Activated naive CD8-positive, alpha-beta T cell (primary cell): Measurements from ENCODE around the gene MYLK4.

Source experiments
- H3K27ac Mint-ChIP-seq: one replicate; pipeline ENCODE4 v1.8.0; 2021; ENCODE audit warnings: mixed read lengths
- H3K27me3 Mint-ChIP-seq: one replicate; pipeline ENCODE4 v1.8.0; 2021; ENCODE audit warnings: mixed read lengths
- H3K36me3 Mint-ChIP-seq: one replicate; pipeline ENCODE4 v1.8.0; 2021; ENCODE audit warnings: mixed read lengths
- H3K4me1 Mint-ChIP-seq: one replicate; pipeline ENCODE4 v1.8.0; 2021; ENCODE audit warnings: low read depth, mixed read lengths
- H3K4me3 Mint-ChIP-seq: one replicate; pipeline ENCODE4 v1.8.0; 2021; ENCODE audit warnings: mild to moderate bottlenecking, mixed read lengths
- H3K9me3 Mint-ChIP-seq: one replicate; pipeline ENCODE4 v1.8.0; 2021; ENCODE audit warnings: low read depth, mixed read lengths

Gene MYLK4

DNA sequence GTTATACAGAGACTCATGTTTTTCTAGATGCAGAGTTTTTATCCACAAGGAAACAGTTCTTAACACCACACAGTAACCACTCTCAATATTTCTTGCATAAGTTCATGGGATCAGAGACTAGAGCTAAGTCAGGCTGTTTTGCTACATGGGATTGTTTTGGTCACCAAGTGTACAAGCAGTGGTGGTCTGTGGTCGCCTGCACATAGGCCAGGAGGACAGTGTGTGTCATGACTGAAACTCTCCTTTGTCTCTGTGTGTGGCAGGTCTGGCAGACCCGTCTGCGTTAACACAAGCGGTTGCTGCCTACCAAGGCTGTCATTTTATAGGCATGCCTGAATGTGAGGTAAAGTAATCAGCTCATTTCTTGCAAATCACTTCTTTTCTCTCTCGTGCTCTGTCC, 33.3 kb upstream of the MYLK4 start:
- Mint-ChIP-seq H3K27me3 (no peaks in the 10 kb centered on the region), H3K36me3 (peaks cover 19% of the 10 kb centered on the region), H3K9me3 (no peaks in the 10 kb centered on the region), H3K4me1 (peaks cover 17% of the 10 kb centered on the region), H3K27ac (no peak overlapping the region), H3K4me3 (no peak overlapping the region)

DNA sequence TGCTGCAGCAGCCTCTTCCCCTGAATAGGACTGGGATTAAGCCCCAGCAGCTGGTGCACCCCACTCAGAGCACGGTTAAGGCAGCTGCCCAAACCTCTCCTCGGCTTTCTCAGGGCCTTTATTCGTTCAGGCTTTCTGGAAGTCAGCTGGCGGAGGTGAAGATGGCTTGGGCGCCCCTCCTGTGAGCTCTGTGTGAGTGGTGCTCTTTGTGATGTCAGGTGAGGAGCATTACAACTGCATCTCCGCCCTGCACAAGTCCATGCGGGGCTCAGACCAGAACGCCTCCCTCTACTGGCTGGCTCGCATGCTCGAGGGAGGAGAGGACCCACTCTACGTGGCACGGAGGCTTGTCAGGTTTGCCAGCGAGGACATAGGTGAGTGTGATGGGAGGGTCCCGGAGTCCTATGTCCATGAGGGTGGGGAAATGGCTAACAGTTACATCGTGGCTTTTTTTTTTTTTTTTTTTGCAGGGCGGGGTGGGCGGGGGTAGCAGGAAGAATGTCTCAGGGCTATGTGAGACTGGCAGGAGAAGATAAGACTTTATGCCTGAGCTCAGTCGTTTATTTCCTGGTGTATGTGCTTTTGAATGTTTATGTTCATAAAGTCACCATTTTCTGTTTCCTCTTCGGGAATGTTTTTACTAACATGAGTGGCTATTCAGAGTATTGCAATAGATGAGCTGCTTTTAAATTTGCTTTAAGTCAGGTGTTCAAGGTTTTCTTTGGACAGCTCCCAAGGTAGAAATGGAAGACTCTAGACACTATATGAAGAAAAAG, 32.7 kb upstream of the MYLK4 start:
- no peak overlapping the region for H3K4me3 Mint-ChIP-seq
- H3K9me3 Mint-ChIP-seq: no peaks in the 10 kb centered on the region
- peaks cover 17% of the 10 kb centered on the region for H3K4me1 Mint-ChIP-seq
- no peak overlapping the region for H3K27ac Mint-ChIP-seq
- H3K36me3 Mint-ChIP-seq: peaks cover 19% of the 10 kb centered on the region
- H3K27me3 Mint-ChIP-seq: no peaks in the 10 kb centered on the region

- Mint-ChIP-seq H3K4me1 (peaks cover 15% of the 10 kb centered on the region), H3K27ac (no peak overlapping the region), H3K9me3 (no peaks in the 10 kb centered on the region), H3K27me3 (no peaks in the 10 kb centered on the region), H3K36me3 (peaks cover 17% of the 10 kb centered on the region), H3K4me3 (no peak overlapping the region)
These were observed 32.1 kb upstream of the MYLK4 start for GRCh38 chr6:2782825-2783187.

GRCh38 chr6:2782356-2782708, 31.6 kb upstream of the MYLK4 start:
- no peak overlapping the region for H3K27ac Mint-ChIP-seq
- peaks cover 18% of the 10 kb centered on the region for H3K4me1 Mint-ChIP-seq
- H3K4me3 Mint-ChIP-seq: no peak overlapping the region
- H3K36me3 Mint-ChIP-seq: peaks cover 14% of the 10 kb centered on the region
- H3K27me3 Mint-ChIP-seq: no peaks in the 10 kb centered on the region
- H3K9me3 Mint-ChIP-seq: no peaks in the 10 kb centered on the region

DNA sequence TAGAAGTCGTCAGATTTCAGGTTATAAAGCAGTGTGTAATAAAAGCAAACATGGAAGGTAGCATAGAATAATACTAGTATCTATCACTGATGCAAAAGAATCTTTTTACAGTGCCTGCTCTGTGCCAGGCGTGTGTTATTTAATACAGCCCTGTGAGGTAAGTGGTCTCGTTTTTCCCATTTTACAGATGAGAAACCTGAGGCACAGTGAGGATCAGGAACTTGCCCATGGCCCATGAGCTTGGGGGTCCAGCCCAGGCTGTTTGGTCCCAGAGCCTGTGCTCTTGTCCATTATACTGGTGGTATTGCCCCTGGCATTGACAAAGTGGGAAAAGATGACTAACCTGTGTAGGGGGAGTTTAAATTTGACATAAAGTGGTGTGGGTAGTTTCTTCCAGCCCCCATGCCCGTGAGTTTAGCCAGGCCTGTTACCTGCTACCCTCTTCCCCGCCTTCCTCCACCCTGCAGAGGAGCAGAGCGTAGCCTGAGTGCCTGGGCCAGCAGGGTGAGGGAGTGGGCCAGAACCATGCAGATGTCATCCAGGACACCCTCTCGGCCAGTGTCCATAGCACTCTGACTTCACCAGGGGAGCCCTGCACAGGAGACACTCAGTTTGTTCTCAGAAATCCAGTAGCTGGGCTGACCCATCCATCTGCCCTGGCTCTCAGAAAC, 31.1 kb upstream of the MYLK4 start:
- Mint-ChIP-seq H3K4me3 (no peak overlapping the region), H3K27ac (no peak overlapping the region), H3K9me3 (no peaks in the 10 kb centered on the region), H3K36me3 (peaks cover 11% of the 10 kb centered on the region), H3K4me1 (peaks cover 18% of the 10 kb centered on the region), H3K27me3 (no peaks in the 10 kb centered on the region)

- Mint-ChIP-seq H3K27me3 (no peaks in the 10 kb centered on the region), H3K9me3 (no peaks in the 10 kb centered on the region), H3K27ac (no peak overlapping the region), H3K4me3 (no peak overlapping the region), H3K4me1 (peaks cover 28% of the 10 kb centered on the region), H3K36me3 (peaks cover 6% of the 10 kb centered on the region)
These were observed 29.5 kb upstream of the MYLK4 start for GRCh38 chr6:2780102-2780737.

DNA sequence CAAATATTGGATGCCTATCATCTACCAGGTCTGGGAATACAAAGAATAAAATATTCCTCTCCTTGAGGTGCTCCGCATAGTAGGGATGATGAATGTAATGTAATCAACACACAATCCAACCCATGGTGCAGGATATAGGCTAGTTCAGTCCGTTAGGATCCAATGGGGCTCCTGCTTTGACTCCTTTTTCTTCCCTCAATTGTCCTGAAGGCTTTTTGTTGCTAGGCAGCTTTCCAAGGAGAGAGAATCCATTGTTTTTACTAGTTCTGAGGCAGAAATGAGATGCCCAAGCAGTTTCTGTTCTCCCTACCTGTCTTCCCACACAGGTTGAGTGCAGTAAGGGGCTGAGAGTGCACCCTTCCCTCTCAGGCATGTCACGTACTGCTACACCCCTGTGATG, 26.5 kb upstream of the MYLK4 start:
- Mint-ChIP-seq H3K4me1 (peaks cover 43% of the 10 kb centered on the region), H3K9me3 (no peaks in the 10 kb centered on the region), H3K36me3 (peaks cover 2% of the 10 kb centered on the region), H3K4me3 (no peak overlapping the region), H3K27ac (no peak overlapping the region), H3K27me3 (no peaks in the 10 kb centered on the region)

GRCh38 chr6:2775003-2775402, 24.3 kb upstream of the MYLK4 start:
- Mint-ChIP-seq H3K4me1 (peaks cover 56% of the 10 kb centered on the region), H3K36me3 (no peaks in the 10 kb centered on the region), H3K27me3 (no peaks in the 10 kb centered on the region), H3K4me3 (no peak overlapping the region), H3K9me3 (no peaks in the 10 kb centered on the region), H3K27ac (no peak overlapping the region)

GRCh38 chr6:2773449-2773848, 22.7 kb upstream of the MYLK4 start:
- no peak overlapping the region for H3K27ac Mint-ChIP-seq
- no peaks in the 10 kb centered on the region for H3K27me3 Mint-ChIP-seq
- H3K4me3 Mint-ChIP-seq: no peak overlapping the region
- H3K4me1 Mint-ChIP-seq: peaks cover 70% of the 10 kb centered on the region
- H3K9me3 Mint-ChIP-seq: no peaks in the 10 kb centered on the region
- H3K36me3 Mint-ChIP-seq: peaks cover 2% of the 10 kb centered on the region

DNA sequence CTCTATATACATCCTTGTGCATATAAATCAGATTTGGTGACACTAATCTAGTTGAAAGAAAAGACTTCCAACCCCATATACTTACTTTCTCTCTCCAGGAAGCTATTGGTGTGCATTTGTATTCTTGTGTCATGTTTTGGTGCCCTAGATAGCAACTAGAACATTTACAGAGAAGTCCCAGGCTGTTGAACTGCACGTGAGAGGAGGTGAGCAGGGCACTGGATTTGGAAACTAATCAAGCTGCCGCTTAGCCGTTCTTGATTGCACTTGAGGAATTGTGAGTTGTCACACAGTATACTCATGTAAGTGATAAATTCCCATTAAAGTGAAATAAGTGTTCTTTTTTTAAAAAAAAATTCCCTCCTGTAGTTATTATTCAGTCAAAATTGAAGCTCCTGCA, 22.1 kb upstream of the MYLK4 start:
- Mint-ChIP-seq H3K9me3 (no peaks in the 10 kb centered on the region), H3K27me3 (no peaks in the 10 kb centered on the region), H3K4me1 (peaks cover 76% of the 10 kb centered on the region), H3K4me3 (no peak overlapping the region), H3K36me3 (peaks cover 5% of the 10 kb centered on the region), H3K27ac (no peak overlapping the region)

GRCh38 chr6:2771079-2771478, 20.4 kb upstream of the MYLK4 start:
- no peak overlapping the region for H3K4me3 Mint-ChIP-seq
- H3K36me3 Mint-ChIP-seq: peaks cover 5% of the 10 kb centered on the region
- H3K27me3 Mint-ChIP-seq: no peaks in the 10 kb centered on the region
- peaks cover 71% of the 10 kb centered on the region for H3K4me1 Mint-ChIP-seq
- no peak overlapping the region for H3K27ac Mint-ChIP-seq
- no peaks in the 10 kb centered on the region for H3K9me3 Mint-ChIP-seq

DNA sequence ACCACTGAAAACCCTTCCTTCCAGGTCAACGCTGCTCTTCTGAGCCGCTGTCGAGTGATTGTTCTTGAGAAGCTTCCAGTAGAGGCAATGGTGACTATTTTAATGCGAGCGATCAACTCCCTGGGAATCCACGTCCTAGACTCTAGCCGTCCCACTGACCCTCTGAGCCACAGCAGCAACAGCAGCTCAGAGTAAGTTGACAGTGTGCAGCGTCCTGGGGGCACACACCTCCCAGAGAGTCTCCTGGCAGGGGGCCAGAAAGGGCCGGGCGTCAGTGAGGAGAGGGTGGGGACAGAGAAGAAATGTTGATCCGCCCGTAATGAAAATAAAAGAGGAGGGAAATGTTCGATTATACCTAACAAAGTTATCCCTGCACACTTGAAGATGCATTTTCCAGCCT, 19.4 kb upstream of the MYLK4 start:
- Mint-ChIP-seq H3K27me3 (no peaks in the 10 kb centered on the region), H3K4me3 (peak overlapping the region; percentile 23), H3K36me3 (peaks cover 5% of the 10 kb centered on the region), H3K4me1 (peaks cover 67% of the 10 kb centered on the region), H3K9me3 (no peaks in the 10 kb centered on the region), H3K27ac (no peak overlapping the region)

- H3K9me3 Mint-ChIP-seq: no peaks in the 10 kb centered on the region
- H3K27me3 Mint-ChIP-seq: no peaks in the 10 kb centered on the region
- H3K4me1 Mint-ChIP-seq: peaks cover 64% of the 10 kb centered on the region
- peaks cover 5% of the 10 kb centered on the region for H3K36me3 Mint-ChIP-seq
- no peak overlapping the region for H3K27ac Mint-ChIP-seq
- H3K4me3 Mint-ChIP-seq: peak overlapping the region; percentile 89
These were observed 18.0 kb upstream of the MYLK4 start for GRCh38 chr6:2768696-2769095.

GRCh38 chr6:2767657-2768524, 17.2 kb upstream of the MYLK4 start:
- no peaks in the 10 kb centered on the region for H3K9me3 Mint-ChIP-seq
- H3K36me3 Mint-ChIP-seq: peaks cover 5% of the 10 kb centered on the region
- H3K27ac Mint-ChIP-seq: no peak overlapping the region
- H3K4me1 Mint-ChIP-seq: peaks cover 58% of the 10 kb centered on the region
- H3K4me3 Mint-ChIP-seq: peak overlapping the region; percentile 89
- no peaks in the 10 kb centered on the region for H3K27me3 Mint-ChIP-seq
